ENCODE measurements around the gene MLN.

MLN gene

DNA sequence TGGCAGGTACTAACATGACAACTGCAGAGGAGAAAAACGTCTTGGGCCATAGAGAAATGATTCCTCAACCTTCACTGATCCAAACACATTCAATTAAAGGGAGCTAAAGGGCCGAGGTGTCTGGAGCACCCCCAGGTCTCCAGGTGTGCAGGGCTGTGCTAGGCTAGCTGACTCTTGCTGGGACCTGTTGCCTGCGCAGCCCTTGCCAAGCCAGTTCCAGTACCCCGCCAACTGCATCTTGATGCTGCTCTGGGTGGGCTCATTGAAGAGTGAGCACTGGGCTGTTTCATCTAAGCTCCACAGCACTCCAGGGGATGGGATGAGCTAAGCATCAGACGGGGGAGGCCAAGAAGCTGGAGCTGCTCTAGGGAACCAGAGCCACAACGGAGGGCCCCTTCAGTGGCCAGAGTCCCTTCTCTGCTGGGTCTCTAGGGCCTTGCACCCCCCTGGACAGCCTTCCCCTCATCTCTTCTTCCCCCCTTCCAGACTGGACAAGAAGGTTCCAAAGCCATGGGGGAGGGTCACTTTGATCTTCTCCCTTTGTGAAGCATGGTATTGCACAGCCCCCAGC is 30.8 kb downstream of the MLN start:
- in situ Hi-C loops (cut with MboI; ENCODE audit: low sequenced_read_pairs), result no loop called here

DNA sequence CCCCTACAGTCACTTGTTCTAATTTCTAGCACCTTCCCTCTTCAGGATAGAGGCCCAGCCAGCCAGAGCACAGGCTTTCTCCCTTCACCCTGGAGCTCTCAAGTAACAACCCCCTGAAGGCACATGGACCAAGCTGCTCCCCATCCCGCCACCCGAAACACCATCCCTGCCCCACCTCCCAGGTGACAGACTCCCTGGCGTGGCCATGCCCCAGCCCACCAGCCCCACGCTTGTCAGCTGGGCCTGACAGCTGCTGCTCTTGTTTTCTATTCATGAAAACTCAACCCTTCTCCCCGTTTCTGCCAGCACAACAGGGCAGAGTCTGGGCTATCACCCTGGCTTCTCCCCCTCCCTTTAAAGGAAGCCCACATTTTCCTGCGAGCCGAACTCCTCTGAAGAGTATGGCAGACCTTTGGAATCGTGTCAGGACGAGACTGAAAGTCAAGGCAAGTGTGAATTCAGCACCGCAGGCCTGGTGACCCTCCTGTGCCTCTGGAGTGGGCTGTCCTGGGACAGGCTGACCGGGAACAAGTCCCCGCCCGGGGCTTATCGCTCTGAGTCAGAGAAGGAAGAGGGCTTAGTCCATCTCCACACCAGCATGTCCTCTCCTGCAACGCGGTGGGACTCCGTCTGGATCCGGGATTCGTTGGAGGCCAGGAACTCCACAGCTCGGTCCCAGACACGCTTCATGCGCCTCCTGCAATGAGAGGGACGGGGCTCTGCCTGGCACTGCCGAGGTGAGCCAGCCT is 31.5 kb downstream of the MLN start:
- in situ Hi-C loops (cut with MboI; ENCODE audit: low sequenced_read_pairs), result no loop called here

DNA sequence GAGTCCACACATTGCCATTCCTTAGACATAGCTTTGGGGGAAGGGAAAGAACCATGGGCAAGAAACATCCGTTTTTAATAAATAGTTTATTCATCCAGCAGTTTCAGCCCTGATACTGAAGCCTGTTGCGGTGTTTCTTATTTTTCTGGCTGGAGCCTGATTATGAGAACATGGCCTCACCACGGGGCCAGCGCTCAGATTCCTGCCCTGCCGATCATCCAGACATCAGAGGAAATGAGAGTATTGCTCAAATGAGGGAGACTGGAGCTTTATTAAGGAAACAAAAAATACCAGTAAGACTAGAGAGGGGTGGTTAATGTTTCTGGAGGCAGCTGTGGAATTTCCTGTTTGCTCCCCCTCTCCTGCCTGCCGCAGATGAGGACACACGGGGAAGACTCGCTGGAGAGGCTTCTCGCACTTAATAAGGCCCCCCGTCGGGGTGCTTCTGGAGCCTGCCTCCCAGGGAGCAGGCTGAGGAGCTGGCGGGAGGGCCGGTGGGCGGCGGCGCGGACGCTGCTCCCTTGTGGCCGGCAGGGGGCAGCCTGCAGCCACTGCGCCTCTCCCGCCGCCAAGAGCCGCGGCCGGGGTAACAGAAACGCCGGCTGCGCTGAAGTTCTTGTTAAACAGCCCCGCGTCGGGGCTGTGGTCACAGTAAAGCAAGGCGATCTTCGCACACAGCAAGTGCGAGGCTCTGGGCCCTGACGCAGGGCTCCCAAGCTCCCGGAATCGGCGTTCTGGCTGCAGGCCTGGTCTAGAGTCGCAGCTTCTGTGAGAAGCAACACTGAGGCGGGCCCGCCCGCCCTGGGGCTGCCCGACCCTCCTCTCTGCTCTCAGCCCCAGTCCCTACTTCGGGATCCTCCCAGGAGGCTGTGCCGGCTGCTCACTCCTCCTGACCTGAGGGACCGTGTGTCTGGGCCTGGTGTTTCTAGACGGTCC is 32.4 kb downstream of the MLN start:
- in situ Hi-C loops (cut with MboI; ENCODE audit: low sequenced_read_pairs), result no loop called here

DNA sequence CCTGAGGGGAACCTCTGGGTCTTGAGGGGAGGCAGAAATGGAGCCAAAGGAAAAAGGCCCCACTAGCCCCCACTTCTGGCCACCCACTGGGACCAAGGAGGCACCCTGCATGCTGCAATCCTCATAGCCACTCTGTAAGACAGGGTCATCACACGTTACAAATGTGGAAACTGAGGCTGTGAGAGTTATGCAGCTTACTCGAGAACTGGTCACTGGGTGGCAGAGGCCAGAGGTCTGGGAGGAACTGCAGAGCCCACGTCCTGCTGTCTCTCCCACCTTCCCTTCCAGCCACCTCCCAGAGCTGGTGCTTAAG is 33.0 kb downstream of the MLN start:
- in situ Hi-C loops (cut with MboI; ENCODE audit: low sequenced_read_pairs), result no loop called here

DNA sequence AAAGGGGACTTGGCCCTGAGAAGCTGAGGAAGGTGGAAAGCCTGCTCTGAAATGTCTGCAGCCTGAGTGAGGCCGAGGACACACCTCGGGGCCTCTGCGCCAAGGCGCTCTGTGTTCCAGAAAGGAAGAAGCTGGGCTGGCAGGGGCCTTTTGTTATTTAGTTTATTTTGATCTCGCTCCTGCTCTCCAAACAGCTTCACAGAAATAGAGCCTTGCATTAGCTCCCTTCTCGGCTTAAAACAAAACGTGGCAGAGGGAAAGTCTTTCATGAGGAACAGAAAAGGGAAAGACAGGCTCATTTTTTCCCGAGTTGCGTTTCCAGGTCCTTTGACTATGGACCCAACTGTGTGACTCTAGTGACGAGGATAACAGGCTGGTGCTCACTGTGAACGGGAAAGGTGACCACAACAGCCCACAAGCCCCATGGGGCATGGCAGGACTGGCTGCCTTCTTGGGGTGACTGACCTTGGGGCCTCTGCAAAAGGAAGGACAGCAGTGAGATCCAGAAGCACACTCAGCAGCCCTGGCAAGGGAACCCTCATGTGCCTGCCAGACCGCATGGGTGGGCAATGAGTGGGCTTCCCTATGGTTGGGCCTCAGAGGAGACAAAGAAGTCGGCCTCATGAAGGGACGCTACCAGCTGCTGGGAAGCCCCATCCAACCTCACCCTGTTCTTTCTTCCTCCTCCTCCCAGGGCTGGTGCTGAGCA is 33.5 kb downstream of the MLN start:
- in situ Hi-C loops (cut with MboI; ENCODE audit: low sequenced_read_pairs), result no loop called here

DNA sequence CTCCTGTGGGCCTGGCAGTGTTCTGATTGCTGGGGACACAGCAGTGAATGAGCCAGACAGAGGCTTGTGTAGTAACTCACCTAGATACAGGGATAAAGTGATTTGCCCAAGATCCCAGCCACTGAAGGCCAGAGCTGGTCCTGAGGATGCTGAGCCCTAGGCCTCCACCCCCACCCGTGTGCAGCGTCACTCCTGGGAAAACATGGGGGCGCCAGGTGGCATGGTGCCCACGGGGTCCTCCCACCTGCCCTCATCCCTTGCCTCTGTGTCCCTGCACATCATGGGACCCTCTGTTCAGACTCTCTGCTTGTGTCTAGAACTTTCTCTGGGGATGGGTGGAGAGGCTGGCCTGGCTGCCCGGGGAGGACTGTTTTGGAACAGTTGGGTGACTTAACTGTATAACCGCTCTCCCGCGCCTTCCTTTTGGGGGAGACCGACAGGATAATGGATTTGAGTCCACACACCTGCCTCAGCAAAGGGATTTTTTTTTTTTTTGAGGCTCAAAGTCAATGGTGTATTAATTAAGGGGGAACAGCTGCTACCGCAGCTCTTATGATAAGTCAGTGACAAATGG is 34.5 kb downstream of the MLN start:
- in situ Hi-C loops (cut with MboI; ENCODE audit: low sequenced_read_pairs), result loop anchor here (10.0 kb wide), 2 partner anchors 265 to 385 kb away; no protein-coding TSS in a partner anchor

DNA sequence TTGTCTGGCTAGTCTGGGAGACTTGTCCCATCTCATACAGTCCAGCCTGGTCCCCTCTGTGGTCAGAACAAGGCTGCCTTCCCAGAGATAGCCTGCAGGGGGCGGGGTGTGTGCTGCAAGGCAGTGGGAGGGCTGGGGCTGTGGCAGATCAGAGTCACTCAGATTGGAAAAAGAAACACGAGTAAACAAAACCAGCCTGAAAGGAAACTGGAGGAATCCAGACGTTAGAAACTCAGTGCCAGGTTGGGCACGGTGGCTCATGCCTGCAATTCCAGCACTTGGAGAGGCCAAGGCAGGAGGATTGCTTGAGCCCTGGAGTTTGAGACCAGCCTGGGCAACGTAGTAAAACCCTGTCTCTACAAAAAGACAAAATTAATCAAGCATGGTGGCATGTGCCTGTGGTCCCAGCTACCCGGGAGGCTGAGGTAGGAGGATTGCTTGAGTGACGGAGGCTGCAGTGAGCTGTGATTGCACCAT is 35.1 kb downstream of the MLN start:
- in situ Hi-C loops (cut with MboI; ENCODE audit: low sequenced_read_pairs), result loop anchor here (10.0 kb wide), 2 partner anchors 266 to 386 kb away; no protein-coding TSS in a partner anchor

DNA sequence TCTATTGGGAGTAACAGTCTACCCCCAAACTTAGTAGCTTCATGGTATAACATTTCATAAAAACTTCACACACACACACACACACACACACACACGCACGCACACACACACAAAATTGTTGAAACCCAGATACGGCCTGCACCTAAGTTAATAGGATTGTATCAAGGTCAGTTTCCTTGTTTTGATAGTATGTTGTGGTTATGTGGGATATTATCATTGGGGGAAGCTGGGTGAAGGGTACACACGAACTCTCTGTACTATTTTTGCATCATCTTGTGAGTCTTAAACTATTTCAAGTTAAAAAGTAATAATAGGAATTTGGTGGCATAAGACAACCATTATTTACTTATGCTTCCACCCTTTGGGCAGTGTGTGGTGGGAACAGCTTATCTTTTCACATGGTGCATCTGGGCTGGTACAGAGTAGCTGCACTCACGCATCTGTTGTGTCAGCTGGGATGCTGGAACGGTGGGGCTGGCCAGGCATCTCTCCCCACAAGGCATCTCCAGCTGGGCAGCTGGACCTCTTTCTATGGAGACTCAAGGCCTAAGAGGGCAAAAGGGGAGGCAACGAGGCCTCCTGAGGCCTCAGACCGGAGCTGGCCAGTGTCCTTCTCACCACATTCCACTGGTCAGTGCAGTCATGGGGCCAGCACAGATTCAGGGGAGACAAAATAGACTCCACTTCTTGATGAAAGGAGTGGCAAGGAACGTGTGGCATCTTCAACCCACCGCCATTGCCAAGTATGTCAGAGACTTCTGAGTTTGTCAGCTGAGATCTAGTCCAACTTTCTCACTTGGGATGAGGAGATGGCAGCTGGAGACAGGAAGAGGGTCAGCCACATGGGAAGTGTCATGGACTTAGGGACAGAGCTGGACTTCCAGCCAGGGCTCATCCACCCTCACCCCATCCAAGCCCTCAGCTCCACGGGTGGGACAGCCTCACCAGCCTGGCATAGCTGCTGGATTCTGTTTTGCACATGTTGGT is 36.6 kb downstream of the MLN start:
- in situ Hi-C loops (cut with MboI; ENCODE audit: low sequenced_read_pairs), result loop anchor here (10.0 kb wide), 2 partner anchors 268 to 388 kb away; no protein-coding TSS in a partner anchor

DNA sequence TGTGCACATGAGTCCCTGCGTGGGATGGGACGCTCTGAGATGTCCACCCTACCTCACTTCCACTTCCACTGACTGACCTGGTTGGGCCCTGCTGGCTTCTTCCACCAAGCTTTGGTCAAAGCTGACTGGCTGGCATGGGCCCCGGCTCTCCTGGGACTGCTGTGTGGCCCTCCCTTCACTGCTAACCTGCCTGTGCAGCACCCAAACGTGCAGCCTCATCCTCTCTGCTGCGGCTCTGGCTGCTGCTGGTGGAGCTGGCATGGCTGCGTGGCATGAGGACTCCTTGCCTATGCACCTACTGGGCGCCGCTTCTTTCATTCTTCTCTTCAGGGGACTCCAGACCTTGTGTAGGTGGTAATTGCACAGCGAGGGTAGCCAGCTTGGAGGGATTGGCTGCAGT is 38.4 kb downstream of the MLN start:
- in situ Hi-C loops (cut with MboI; ENCODE audit: low sequenced_read_pairs), result loop anchor here (10.0 kb wide), 2 partner anchors 269 to 389 kb away; no protein-coding TSS in a partner anchor

DNA sequence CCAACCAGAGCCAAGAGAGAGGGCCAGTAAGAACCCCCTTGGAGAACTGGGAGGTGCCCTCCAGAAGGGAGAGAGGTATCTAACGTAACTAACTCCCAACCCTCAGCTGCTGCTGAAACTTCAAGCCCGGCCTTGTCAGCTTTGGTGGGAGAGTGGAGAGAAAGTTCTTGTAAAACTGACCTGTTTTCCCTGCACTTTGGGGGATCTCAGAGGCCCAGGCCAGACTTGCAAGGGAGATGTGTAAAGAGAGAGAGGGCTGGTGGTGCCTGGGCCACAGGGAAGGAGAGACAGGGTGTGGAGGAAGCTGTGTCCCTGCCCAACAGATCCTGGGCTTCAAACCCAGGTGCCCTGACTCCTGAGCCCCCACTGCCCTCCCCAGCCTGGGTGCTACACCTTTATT is 39.8 kb downstream of the MLN start:
- in situ Hi-C loops (cut with MboI; ENCODE audit: low sequenced_read_pairs), result loop anchor here (10.0 kb wide), 2 partner anchors 271 to 391 kb away; no protein-coding TSS in a partner anchor

DNA sequence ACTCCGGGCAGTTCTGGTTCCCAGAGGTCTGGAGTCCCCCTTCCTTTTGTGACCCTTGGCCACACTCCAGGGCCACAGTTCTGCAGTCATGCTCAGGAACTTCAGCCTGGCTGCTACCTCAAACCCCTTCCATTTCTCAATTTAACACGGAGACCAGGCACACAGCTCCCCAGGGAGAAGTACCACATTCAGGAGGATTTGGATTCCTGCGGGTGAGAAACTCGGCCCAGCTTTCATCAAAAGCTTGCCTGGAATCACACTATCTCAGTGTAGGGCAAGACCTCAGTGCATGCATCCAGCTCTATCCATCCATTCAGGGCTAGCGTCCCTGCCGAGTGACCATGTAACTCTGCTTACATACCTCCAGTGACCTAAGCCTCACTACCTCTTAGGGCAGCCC is 40.3 kb downstream of the MLN start:
- in situ Hi-C loops (cut with MboI; ENCODE audit: low sequenced_read_pairs), result loop anchor here (10.0 kb wide), 2 partner anchors 271 to 391 kb away; no protein-coding TSS in a partner anchor

DNA sequence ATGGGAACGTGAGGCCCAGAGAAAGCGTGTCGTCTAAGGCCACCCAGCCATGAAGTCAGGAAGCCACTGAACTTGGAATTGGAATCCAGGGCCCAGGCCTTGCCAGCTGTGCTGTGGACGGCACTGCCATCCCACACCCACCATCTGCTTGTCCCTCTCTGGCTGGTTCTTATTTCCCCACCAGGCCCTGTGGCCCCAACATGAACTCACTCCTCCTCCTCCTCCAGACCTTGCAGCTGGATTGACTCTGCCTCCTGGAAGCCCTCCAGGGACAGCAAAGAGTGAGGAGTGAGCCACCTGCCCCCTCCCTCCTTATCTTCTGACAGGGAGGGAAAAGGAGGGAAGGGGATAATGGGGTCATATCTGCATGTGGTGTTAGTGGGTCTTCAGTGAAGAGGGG is 41.1 kb downstream of the MLN start:
- in situ Hi-C loops (cut with MboI; ENCODE audit: low sequenced_read_pairs), result loop anchor here (10.0 kb wide), 2 partner anchors 272 to 392 kb away; no protein-coding TSS in a partner anchor

DNA sequence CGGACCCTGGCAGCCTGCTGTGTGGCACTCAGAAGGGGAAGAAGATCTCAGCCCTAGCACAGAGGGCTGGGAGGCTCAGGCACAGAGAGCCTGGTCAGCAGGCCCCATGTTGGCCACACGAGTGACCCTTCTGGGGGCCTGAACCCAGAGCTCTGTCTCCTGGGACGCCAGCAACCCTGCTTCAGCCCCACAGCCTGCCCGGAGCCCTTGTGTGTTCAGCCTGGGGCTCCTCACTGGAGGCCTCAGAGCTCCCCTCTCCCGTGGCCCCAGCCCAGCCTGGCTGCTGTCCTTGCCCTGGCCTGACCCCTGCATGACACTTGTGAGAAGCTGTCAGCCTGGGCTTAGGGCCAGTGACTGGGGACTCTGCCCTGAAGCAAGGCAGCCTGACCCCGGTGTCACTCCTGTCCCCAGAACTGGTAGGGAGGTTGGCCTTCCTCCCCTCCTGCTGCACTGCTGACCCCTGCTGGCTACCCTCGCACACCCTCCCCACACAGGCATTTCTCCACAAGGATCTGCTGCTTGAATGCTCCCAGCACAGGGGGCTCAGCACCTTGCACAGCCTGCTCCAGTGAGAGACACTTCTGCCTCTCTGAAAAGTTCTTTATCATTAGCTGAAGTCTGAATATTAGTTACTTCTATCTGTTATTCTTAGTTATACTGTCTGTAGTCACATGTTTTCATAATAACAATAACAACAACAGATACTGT is 41.7 kb downstream of the MLN start:
- in situ Hi-C loops (cut with MboI; ENCODE audit: low sequenced_read_pairs), result loop anchor here (10.0 kb wide), 2 partner anchors 273 to 393 kb away; no protein-coding TSS in a partner anchor

DNA sequence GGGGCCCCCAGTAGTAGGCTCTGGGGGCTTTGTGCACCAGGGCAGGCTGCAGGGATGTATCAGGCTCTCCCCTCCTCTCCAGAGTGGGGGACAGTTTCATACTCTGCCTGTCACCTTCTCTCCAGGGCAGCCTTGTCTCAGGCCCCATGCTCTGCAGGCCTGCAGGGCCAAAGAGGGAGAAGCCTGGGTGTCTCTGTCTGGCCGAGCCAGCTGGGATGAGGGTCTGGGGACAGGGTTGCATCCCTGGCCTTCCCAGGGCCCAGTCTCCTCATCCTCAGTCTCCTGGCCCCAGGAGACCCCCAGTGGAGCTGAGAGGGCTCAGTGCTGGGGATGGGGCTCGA is 42.3 kb downstream of the MLN start:
- in situ Hi-C loops (cut with MboI; ENCODE audit: low sequenced_read_pairs), result loop anchor here (10.0 kb wide), 2 partner anchors 273 to 393 kb away; no protein-coding TSS in a partner anchor

DNA sequence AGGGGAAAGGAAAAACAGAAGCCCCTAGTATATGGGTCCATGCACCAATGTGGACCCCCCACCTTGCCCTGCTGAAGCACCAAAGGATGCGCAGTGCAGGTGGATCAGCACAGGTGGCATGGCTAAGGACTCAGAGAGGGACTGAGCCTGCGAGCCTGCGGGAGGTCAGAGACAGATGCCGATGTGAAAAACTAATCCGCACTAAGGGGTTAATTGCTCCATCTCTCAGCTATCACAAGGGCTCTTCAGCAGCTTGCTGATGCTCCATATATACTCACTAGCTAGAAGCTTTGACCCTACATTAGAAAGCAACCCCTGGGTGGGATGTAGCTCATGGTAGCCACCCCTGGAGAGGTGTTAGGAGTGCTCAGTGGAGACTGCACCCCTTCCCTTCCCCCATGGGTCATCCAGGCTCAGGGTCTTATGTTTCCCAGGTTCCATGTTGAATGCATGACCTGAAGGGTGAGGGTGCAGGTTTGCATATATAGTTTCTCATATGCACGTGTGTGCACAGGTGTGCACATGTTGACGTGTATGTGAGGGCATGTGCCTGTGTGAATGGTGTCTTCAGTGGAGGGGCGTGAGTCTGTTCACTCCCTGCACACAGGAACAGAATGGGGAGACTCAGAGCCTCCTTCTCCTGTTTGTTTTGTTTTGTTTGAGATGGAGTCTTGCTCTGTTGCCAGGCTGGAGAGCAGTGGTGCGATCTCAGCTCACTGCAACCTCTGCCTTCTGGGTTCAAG is 43.7 kb downstream of the MLN start:
- in situ Hi-C loops (cut with MboI; ENCODE audit: low sequenced_read_pairs), result loop anchor here (10.0 kb wide), 2 partner anchors 275 to 395 kb away; no protein-coding TSS in a partner anchor

DNA sequence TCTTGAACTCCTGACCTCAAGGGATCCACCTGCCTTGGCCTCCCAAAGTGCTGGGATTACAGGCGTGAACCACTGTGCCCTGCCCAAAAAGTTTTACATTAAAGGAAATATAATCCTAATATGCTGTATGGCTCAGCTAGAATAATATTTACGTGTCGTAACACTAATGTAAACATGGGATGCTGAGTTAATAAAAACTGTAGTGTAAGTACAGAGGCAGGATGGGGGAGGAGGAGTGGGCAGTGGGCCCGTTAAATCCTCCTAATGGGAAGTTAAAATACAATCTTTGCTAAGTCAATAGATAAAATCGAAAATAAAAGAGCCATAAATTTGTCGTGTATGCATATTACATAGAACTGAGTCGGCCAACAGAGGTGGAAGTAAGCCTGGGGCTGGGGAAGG is 45.0 kb downstream of the MLN start:
- in situ Hi-C loops (cut with MboI; ENCODE audit: low sequenced_read_pairs), result no loop called here

DNA sequence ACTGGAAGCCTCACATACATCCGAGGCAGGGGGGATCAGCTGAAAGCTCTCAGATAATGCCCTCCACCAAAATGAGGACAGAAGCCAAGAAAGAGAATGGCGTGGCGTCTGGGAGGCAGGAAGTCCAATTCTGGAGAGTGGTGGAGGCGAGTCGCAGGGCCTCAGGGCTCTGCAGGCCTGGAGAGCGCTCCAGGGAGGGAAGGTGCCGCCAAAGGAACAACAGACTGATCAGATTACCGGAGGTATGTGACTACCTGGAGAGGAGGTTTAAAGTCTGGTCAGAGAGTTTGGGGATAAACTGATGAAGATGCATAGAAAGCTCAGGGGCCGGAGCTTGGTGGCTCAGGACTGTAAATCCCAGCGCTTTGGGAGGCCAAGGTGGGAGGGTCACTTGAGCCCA is 45.9 kb downstream of the MLN start:
- in situ Hi-C loops (cut with MboI; ENCODE audit: low sequenced_read_pairs), result no loop called here

DNA sequence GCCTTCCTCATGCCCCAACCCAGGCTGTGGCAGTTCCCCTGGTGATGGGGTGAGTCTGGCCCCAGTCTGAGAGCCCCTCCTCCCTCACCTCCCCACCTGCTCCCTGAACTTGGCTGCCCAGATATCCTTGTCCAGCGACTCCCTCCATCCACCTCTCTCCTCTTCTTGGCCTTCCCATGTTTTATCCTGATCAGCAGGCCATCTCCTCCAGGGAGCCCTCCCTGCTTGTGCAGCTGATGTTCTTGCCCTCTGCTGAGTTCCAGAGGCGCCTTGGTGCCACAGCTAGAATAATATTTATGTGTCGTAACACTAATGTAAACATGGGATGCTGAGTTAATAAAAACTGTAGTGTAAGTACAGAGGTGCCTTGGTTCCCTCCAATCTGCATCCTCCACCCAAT is 46.7 kb downstream of the MLN start:
- in situ Hi-C loops (cut with MboI; ENCODE audit: low sequenced_read_pairs), result no loop called here
